BLaER1 treated with 17β-estradiol and CSF1 and Interleukin-3, amounts not matched to agents 10 nM and 100 nM (cell line): ENCODE data around the gene SPTLC2.

Experiments used
- H3K27ac ChIP-seq, 11 experiments: shearing (Covaris generic); formaldehyde crosslinking; 2 replicates each; pipeline ENCODE4 v1.8.1; 2022
- H3K27me3 ChIP-seq, 11 experiments: shearing (Covaris generic); formaldehyde crosslinking; 2 replicates each; pipeline ENCODE4 v1.8.1; 2022
- H3K36me3 ChIP-seq, 11 experiments: shearing (Covaris generic); formaldehyde crosslinking; 2 replicates each; pipeline ENCODE4 v1.8.1; 2022
- H3K4me1 ChIP-seq, 10 experiments: shearing (Covaris generic); formaldehyde crosslinking; 2 replicates each; pipeline ENCODE4 v1.8.1; 2022
- H3K4me2 ChIP-seq, 11 experiments: shearing (Covaris generic); formaldehyde crosslinking; 2 replicates each; pipeline ENCODE4 v1.8.1; 2022
- H3K4me3 ChIP-seq, 10 experiments: shearing (Covaris generic); formaldehyde crosslinking; 2 replicates each; pipeline ENCODE4 v1.8.1; 2022
- H3K9ac ChIP-seq, 11 experiments: shearing (Covaris generic); formaldehyde crosslinking; 2 replicates each; pipeline ENCODE4 v1.8.1; 2022
- H3K9me3 ChIP-seq, 11 experiments: shearing (Covaris generic); formaldehyde crosslinking; replicated peaks in 1 of 11; 2 replicates each; pipeline ENCODE4 v1.8.1; 2022
- H4K20me1 ChIP-seq, 11 experiments: shearing (Covaris generic); formaldehyde crosslinking; 2 replicates each; pipeline ENCODE4 v1.8.1; 2022
- Cebpa-rat ChIP-seq, 11 experiments: shearing (Covaris generic); IDR thresholded peaks; 2 replicates each; pipeline ENCODE4 v1.8.1; 2022

Gene SPTLC2

DNA sequence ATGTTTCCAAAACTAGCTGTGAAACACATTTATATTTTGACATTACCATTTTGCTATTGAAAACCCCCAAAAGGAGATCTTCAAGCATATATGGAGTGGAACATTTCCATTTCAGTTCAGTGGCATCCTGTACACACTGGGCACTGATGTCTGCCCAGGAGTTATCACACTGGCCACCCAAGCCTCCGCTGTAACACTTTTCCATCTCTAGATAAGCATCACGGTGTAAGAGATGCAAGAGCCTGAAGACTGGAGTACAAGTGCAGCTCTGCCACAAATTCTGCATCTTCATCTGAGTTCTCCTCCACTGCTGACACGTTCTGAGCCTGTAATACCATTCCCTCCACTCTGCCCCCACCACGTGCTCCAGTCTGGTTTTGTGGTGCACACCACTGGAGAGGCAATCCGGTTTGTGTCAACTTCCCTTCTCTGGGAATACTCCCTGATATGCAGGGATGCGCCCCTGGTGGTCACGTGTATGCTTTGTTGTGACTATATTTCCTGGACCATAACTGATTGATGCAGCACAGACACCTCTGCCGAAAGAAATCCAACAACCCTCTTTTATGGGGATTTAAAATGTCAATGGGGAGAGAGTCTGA lies 12.7 kb downstream of the SPTLC2 start:
- Histone ChIP-seq H3K9ac (no peak overlapping the region), H3K4me2 (peak overlapping the region; percentile 24 to 67 (median 50); a peak in 21 of 22 replicates), H3K4me3 (no peak overlapping the region), H3K9me3 (peaks cover 0 to 19% (median 12%) of the 10 kb centered on the region in 11 experiments; a peak in 17 of 22 replicates), H3K27me3 (no peaks in the 10 kb centered on the region), H3K36me3 (peaks cover 0 to 22% (median 6%) of the 10 kb centered on the region in 11 experiments; a peak in 11 of 22 replicates), H3K27ac (no peak overlapping the region), H4K20me1 (peaks cover 0 to 100% (median 14%) of the 10 kb centered on the region in 11 experiments; a peak in 14 of 22 replicates), H3K4me1 (peaks cover 20 to 56% (median 34%) of the 10 kb centered on the region in 10 experiments)
- TF ChIP-seq Cebpa-rat (IDR thresholded peaks at IDR 0.05): no peak

- H3K4me3 ChIP-seq: no peak overlapping the region
- TF ChIP-seq Cebpa-rat (IDR thresholded peaks at IDR 0.05): no peak
- peaks cover 0 to 19% (median 12%) of the 10 kb centered on the region in 11 experiments; a peak in 17 of 22 replicates for H3K9me3 ChIP-seq
- no peak overlapping the region for H3K9ac ChIP-seq
- no peaks in the 10 kb centered on the region for H3K27me3 ChIP-seq
- H3K27ac ChIP-seq: no peak overlapping the region
- peaks cover 0 to 100% (median 14%) of the 10 kb centered on the region in 11 experiments; a peak in 13 of 22 replicates for H4K20me1 ChIP-seq
- H3K4me1 ChIP-seq: peaks cover 16 to 48% (median 30%) of the 10 kb centered on the region in 10 experiments
- peak overlapping the region in 2 of 11 experiments; percentile 50 to 67; a peak in 4 of 22 replicates for H3K4me2 ChIP-seq
- H3K36me3 ChIP-seq: peaks cover 0 to 22% (median 6%) of the 10 kb centered on the region in 11 experiments; a peak in 11 of 22 replicates
Observed at GRCh38 chr14:77603031-77603430, 13.4 kb downstream of the SPTLC2 start.

- H3K27me3 ChIP-seq: no peaks in the 10 kb centered on the region
- TF ChIP-seq Cebpa-rat (IDR thresholded peaks at IDR 0.05): no peak
- H3K9ac ChIP-seq: no peak overlapping the region
- no peak overlapping the region for H3K4me2 ChIP-seq
- H3K27ac ChIP-seq: no peak overlapping the region
- H3K36me3 ChIP-seq: peaks cover 3 to 30% (median 12%) of the 10 kb centered on the region in 11 experiments
- peaks cover 0 to 19% (median 12%) of the 10 kb centered on the region in 11 experiments; a peak in 17 of 22 replicates for H3K9me3 ChIP-seq
- H4K20me1 ChIP-seq: peaks cover 0 to 100% (median 14%) of the 10 kb centered on the region in 11 experiments; a peak in 12 of 22 replicates
- no peak overlapping the region for H3K4me3 ChIP-seq
- peaks cover 11 to 39% (median 20%) of the 10 kb centered on the region in 10 experiments for H3K4me1 ChIP-seq
Observed at GRCh38 chr14:77601846-77602619, 14.4 kb downstream of the SPTLC2 start.

GRCh38 chr14:77599889-77600288 lies 16.5 kb downstream of the SPTLC2 start:
- TF ChIP-seq Cebpa-rat (IDR thresholded peaks at IDR 0.05): no peak
- H3K9me3 ChIP-seq: peaks cover 0 to 19% (median 12%) of the 10 kb centered on the region in 11 experiments; a peak in 17 of 22 replicates
- H3K27ac ChIP-seq: no peak overlapping the region
- no peak overlapping the region for H3K4me3 ChIP-seq
- no peak overlapping the region for H3K9ac ChIP-seq
- H3K4me2 ChIP-seq: 0 out of 22 replicates have a peak overlapping the region, but pooled peaks of 1 of the 11 experiments have one; percentile 4
- H3K4me1 ChIP-seq: peaks cover 10 to 36% (median 24%) of the 10 kb centered on the region in 10 experiments
- peaks cover 25 to 48% (median 33%) of the 10 kb centered on the region in 11 experiments for H3K36me3 ChIP-seq
- no peaks in the 10 kb centered on the region for H3K27me3 ChIP-seq
- H4K20me1 ChIP-seq: peaks cover 0 to 100% (median under 1%) of the 10 kb centered on the region in 11 experiments; a peak in 11 of 22 replicates

DNA sequence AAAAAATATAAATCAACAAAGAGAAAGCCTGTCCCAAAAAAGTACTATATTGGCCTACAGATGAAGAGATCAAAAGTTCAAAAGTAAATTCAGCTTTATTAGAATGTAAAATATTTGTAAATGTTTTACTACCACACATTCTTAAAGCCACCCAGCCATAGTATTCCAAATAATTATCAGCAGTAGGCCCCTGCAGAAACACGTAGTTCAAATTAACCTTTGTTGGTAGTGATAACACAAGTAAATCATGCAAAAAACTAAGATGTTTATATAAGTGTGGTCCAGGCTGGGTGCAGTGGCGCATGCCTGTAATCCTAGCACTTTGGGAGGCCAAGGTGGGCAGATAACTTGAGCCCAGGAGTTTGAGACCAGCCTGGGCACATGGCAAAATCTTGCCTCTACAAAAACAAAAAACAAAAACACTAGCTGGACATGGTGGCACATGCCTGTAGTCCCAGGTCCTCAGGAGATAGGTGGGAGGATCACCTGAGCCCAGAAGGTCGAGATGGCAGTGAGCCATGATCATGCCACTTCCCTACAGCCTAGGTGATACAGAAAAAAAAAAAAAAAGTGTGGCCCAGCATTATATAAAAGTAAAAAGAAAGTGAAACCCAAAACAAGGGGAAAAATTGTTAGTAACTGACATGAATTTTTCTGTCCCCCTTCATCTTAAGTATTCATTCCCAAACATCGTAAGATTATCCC lies 17.9 kb downstream of the SPTLC2 start:
- Histone ChIP-seq H3K36me3 (peaks cover 27 to 54% (median 35%) of the 10 kb centered on the region in 11 experiments), H3K4me1 (peaks cover 15 to 40% (median 27%) of the 10 kb centered on the region in 10 experiments), H3K27me3 (no peaks in the 10 kb centered on the region), H3K9ac (no peak overlapping the region), H3K27ac (0 out of 22 replicates have a peak overlapping the region, but pooled peaks of 1 of the 11 experiments have one; percentile 3), H3K4me2 (peak overlapping the region in 9 of 11 experiments; percentile 2 to 36 (median 13); a peak in 7 of 22 replicates), H4K20me1 (peaks cover 0 to 99% (median 0%) of the 10 kb centered on the region in 11 experiments; a peak in 9 of 22 replicates), H3K4me3 (no peak overlapping the region), H3K9me3 (peaks cover 0 to 19% (median 12%) of the 10 kb centered on the region in 11 experiments; a peak in 17 of 22 replicates)
- TF ChIP-seq Cebpa-rat (IDR thresholded peaks at IDR 0.05): no peak

- no peak for TF ChIP-seq Cebpa-rat (IDR thresholded peaks at IDR 0.05)
- Histone ChIP-seq H3K27me3 (no peaks in the 10 kb centered on the region), H4K20me1 (peaks cover 0 to 93% (median 0%) of the 10 kb centered on the region in 11 experiments; a peak in 5 of 22 replicates), H3K36me3 (peaks cover 27 to 51% (median 37%) of the 10 kb centered on the region in 11 experiments), H3K27ac (peak overlapping the region; percentile 67 to 93 (median 77); a peak in 21 of 22 replicates), H3K4me3 (peak overlapping the region in 6 of 10 experiments; percentile 0 to 48 (median 20); a peak in 8 of 20 replicates), H3K9me3 (no peaks in the 10 kb centered on the region), H3K4me2 (peak overlapping the region; percentile 45 to 93 (median 73)), H3K9ac (peak overlapping the region; percentile 22 to 83 (median 58); a peak in 16 of 22 replicates), H3K4me1 (peaks cover 36 to 74% (median 65%) of the 10 kb centered on the region in 10 experiments)
Observed at GRCh38 chr14:77593501-77593961, 22.9 kb downstream of the SPTLC2 start.

DNA sequence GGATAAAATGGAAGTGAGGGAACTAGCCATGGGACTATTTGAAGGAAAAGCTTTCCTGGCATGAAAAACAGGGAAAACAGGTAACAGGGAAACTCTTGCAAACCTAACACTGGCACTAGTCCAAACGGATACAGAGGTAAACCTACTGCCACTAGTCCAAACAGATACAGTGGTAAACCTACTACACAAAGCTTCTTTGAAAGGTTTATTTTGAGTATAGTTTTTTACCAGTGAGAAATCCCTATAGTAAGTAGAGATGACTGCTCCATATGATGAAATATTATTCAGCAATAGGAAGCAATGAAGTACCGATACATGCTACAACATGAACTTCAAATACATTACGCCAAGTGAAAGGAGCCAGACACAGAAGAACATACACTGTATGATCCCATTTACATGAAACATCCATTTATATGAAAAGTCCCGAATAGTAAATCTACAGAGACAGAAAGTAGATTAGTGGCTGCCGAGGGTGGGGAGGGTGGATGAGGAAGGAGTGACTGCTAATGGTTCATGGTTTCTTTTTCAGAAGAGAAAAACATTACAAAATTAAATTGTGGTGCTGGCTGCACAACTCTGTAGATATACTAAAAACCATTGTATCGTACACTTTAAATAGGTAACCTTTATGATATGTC lies 25.5 kb downstream of the SPTLC2 start:
- TF ChIP-seq Cebpa-rat (IDR thresholded peaks at IDR 0.05): no peak
- H3K9me3 ChIP-seq: no peaks in the 10 kb centered on the region
- peak overlapping the region in 4 of 11 experiments; percentile 4 to 29 (median 26); a peak in 3 of 22 replicates for H3K9ac ChIP-seq
- H3K36me3 ChIP-seq: peaks cover 15 to 52% (median 23%) of the 10 kb centered on the region in 11 experiments
- peak overlapping the region in 8 of 11 experiments; percentile 4 to 93 (median 62); a peak in 15 of 22 replicates for H3K4me2 ChIP-seq
- H3K4me1 ChIP-seq: peaks cover 41 to 79% (median 69%) of the 10 kb centered on the region in 10 experiments
- peak overlapping the region in 7 of 11 experiments; percentile 15 to 93 (median 26); a peak in 10 of 22 replicates for H3K27ac ChIP-seq
- peaks cover 0 to 93% (median 0%) of the 10 kb centered on the region in 11 experiments; a peak in 5 of 22 replicates for H4K20me1 ChIP-seq
- no peak overlapping the region; a peak in 1 of 20 replicates for H3K4me3 ChIP-seq
- no peaks in the 10 kb centered on the region for H3K27me3 ChIP-seq
